Right lobe of liver (tissue), 4 donors: ENCODE results near the gene DIDO1.

Source experiments
- CTCF ChIP-seq, 4 donors: fragments of 200-600 bp in 3 of 4; fragments of 450-650 bp in 1 of 4; IDR thresholded peaks; one replicate each; pipeline versions ENCODE4 v1.5.1 to v1.8.0; 2016 to 2022; ENCODE audit warnings: antibody characterized with exemption in 4 of 4, mild to moderate bottlenecking in 2 of 4
- POLR2A ChIP-seq: fragments of 450-650 bp; IDR thresholded peaks from one replicate; pipeline ENCODE4 v1.6.1; 2017; ENCODE audit warnings: antibody characterized with exemption, mild to moderate bottlenecking
- donor health status: DM: no; HTN: no; CAD: no.
- donor health status: DM: no; HTN: no; CAD: no.
- donor health status: DM: no; HTN: yes; CAD: no.

GRCh38 chr20:62951143-62951895 is 25.0 kb upstream of the DIDO1 start:
- TF ChIP-seq CTCF (IDR thresholded peaks at IDR 0.05) (no peak), POLR2A (no peak)
